IPS-18a (cell line): ENCODE results near the gene KCNJ2.

Experiments
- H3K27ac ChIP-seq: one replicate; pipeline ENCODE4 v1.5.1; 2013; ENCODE audit warnings: low read length
- H3K27me3 ChIP-seq: one replicate; pipeline ENCODE4 v1.6.1; 2013; ENCODE audit warnings: mild to moderate bottlenecking, low read length; ENCODE audit not compliant: control insufficient read depth, insufficient read depth
- H3K36me3 ChIP-seq: one replicate; pipeline ENCODE4 v1.6.1; 2013; ENCODE audit warnings: low read depth, low read length; ENCODE audit not compliant: control insufficient read depth
- H3K4me1 ChIP-seq: one replicate; pipeline ENCODE4 v1.6.1; 2013; ENCODE audit warnings: low read depth, low read length; ENCODE audit not compliant: control insufficient read depth
- H3K4me3 ChIP-seq: one replicate; pipeline ENCODE4 v1.5.1; 2013; ENCODE audit warnings: low read length
- H3K9ac ChIP-seq: one replicate; pipeline ENCODE4 v1.6.1; 2013; ENCODE audit warnings: mild to moderate bottlenecking, low read length, moderate library complexity
- H3K9me3 ChIP-seq: one replicate; pipeline ENCODE4 v1.6.1; 2013; ENCODE audit warnings: low read depth, low read length; ENCODE audit not compliant: control insufficient read depth

The KCNJ2 gene

DNA sequence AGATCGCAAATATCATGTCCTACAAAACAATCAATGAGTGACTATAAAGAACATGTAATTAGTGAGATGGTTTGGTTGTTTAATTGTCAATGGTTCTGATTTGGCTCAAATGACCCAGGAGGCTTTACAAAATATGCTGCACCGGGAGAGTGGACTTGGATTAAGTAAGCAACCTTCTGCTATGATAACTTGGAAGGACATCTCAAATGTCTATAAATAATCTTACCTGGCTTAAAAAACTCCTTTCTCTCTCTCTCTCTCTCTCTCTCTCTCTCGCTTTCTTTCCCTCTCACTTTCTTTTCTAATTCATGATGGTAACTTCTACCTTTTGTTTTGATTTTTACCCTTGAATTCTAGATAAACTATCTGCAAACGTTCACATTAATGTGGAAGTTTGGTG, 14.2 kb downstream of the KCNJ2 start:
- Histone ChIP-seq H3K9ac (no peak overlapping the region), H3K27ac (no peak overlapping the region), H3K36me3 (no peaks in the 10 kb centered on the region), H3K4me3 (no peak overlapping the region), H3K27me3 (no peaks in the 10 kb centered on the region), H3K9me3 (no peaks in the 10 kb centered on the region), H3K4me1 (no peaks in the 10 kb centered on the region)

DNA sequence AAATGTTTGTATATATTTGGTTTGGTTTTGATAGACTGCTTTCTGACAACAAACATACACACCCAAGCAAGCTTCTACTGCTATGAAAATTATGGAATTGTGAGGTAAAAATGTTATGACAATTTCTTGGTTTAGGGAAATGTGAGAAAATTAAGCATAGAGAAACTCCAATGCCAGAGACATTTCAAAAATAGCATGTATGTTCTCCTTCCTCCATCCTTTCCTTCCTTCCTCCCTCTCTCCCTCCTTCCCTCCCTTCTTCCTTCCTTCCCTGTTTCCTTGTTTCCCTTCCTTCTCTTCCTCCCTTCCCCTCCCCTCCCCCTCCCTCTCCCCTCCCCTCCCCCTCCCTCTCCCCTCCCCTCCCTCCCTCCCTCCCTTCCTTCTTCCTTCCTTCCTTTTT, 14.9 kb downstream of the KCNJ2 start:
- H3K4me1 ChIP-seq = no peaks in the 10 kb centered on the region
- no peak overlapping the region for H3K27ac ChIP-seq
- no peaks in the 10 kb centered on the region for H3K36me3 ChIP-seq
- H3K27me3 ChIP-seq = no peaks in the 10 kb centered on the region
- no peak overlapping the region for H3K9ac ChIP-seq
- H3K4me3 ChIP-seq = no peak overlapping the region
- H3K9me3 ChIP-seq = no peaks in the 10 kb centered on the region

DNA sequence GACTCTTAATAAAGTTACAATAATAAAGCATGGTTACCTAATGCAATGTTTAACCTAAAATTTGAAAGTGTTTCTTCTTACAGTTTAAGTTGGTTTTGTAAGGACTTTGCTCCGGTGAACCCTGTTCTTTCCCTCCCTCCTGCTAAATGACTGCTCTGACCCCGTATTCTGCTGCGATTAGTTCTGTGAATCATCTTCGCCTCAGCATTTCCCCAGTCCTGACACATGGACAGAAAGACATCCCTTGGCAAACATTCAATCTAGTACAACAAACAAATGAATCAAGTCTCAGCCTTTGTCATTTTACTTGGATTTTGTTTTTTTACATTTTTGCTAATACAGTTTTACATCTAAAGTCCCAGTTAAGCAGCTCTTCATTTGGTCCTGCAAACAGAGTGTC, 15.4 kb downstream of the KCNJ2 start:
- Histone ChIP-seq H3K4me1 (no peaks in the 10 kb centered on the region), H3K4me3 (no peak overlapping the region), H3K27ac (no peak overlapping the region)

DNA sequence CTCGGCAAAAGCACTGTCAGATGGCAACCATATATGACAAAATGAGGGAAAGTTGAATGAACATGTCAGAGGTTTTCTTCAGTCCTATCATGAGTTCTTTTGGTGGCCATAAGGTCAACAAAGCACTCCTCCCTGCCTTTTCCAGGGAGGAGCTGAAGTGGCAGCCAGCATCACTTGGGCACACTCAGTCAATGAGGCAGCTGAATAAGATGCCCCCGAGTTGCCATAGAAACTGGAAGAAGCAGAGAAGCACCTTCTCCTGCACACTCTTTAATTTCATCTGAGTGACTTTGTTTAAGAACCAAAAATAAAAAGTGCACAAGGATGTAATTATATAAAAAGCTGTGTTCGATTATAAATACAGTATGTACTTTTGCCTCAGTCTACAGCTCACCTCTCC, 16.0 kb downstream of the KCNJ2 start:
- no peak overlapping the region for H3K9ac ChIP-seq
- no peaks in the 10 kb centered on the region for H3K27me3 ChIP-seq
- no peak overlapping the region for H3K4me3 ChIP-seq
- no peaks in the 10 kb centered on the region for H3K9me3 ChIP-seq
- no peaks in the 10 kb centered on the region for H3K4me1 ChIP-seq
- H3K36me3 ChIP-seq = no peaks in the 10 kb centered on the region
- no peak overlapping the region for H3K27ac ChIP-seq

More for the DNA sequence above, 15.4 kb downstream of the KCNJ2 start:
- H3K9ac ChIP-seq = no peak overlapping the region
- H3K27me3 ChIP-seq = no peaks in the 10 kb centered on the region
- no peaks in the 10 kb centered on the region for H3K36me3 ChIP-seq
- no peaks in the 10 kb centered on the region for H3K9me3 ChIP-seq

DNA sequence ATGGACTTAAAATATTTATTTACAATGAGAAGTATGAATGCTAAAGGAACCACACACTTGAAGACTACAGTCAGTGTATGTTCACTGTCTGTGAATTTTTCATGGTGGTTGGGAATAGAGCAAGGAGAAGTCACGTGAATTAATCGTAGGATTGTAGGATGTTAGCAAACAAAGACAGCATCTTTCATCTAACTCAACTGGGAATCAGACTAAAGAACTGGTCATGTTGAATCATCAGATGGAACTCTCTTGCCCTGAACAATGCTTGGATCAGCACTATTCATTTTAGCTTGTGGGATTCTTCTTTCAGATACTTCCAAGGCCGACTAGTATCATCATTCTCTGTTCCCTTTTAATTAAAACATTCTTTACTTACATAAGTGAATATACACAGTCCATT, 18.1 kb downstream of the KCNJ2 start:
- Histone ChIP-seq H3K4me1 (no peaks in the 10 kb centered on the region), H3K4me3 (no peak overlapping the region), H3K9me3 (no peaks in the 10 kb centered on the region), H3K36me3 (no peaks in the 10 kb centered on the region), H3K27ac (no peak overlapping the region), H3K27me3 (no peaks in the 10 kb centered on the region), H3K9ac (no peak overlapping the region)

DNA sequence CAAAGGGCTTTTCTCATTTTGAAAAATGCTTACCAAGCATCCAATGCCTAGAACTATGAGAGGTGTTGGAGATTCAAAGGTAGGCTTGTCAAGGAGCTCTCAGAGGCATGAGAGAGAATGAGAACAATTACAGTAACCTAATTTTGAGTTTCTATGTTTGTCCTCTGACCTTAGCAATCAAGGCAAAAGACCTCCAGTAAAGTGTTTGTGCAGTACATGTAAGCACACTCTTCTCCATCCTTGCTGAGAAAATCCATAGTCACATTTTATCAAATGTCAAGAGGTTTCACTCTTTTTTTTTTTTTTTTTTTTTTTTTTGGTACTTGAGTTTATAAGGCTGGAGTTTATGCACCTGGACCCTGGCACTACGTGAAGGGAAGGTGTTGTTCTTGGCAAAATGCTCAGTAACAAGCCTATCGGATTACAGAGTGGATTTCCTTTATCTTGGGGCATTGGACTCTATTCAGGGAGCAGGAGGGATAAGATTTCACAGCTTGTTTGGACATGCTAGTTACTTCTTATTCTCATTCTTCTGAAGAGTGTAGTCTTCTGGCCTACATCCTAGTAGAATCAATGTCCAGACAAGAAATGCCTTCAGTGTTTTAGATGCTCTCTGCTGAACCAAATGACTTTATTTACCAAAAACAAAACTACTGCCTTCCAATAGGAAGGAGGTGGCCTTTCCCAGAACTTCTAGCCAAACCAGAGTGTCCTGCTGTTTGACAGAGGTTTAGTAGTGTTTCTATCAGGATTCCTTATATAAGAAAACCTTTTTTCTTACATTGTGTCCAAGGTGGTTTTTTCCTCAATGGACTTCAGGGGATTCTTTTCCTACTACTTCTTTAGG, 21.9 kb downstream of the KCNJ2 start:
- Histone ChIP-seq H3K27me3 (no peaks in the 10 kb centered on the region), H3K4me3 (no peak overlapping the region), H3K27ac (no peak overlapping the region), H3K4me1 (no peaks in the 10 kb centered on the region), H3K9me3 (no peaks in the 10 kb centered on the region), H3K36me3 (no peaks in the 10 kb centered on the region), H3K9ac (no peak overlapping the region)

DNA sequence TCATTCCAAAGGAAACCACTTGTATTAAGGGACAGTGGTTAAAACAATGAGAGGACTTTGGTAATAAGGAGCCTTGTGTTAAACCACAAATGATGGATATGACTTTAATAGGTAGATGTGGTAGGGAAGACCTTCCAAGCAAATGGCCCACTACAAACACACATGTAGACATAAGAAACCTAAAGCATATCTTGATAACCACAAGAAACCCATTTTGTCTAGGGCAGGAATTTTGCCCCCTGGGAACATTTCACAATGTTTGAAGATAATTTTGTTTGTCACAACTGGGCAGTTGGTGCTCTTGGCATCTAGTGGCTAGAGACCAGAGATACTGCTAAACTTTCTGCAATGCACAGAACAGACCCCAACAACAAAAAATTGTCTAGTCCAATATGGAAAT, 25.8 kb downstream of the KCNJ2 start:
- no peak overlapping the region for H3K4me3 ChIP-seq
- H3K9ac ChIP-seq = no peak overlapping the region
- H3K9me3 ChIP-seq = no peaks in the 10 kb centered on the region
- no peaks in the 10 kb centered on the region for H3K36me3 ChIP-seq
- H3K4me1 ChIP-seq = no peaks in the 10 kb centered on the region
- no peaks in the 10 kb centered on the region for H3K27me3 ChIP-seq
- no peak overlapping the region for H3K27ac ChIP-seq

DNA sequence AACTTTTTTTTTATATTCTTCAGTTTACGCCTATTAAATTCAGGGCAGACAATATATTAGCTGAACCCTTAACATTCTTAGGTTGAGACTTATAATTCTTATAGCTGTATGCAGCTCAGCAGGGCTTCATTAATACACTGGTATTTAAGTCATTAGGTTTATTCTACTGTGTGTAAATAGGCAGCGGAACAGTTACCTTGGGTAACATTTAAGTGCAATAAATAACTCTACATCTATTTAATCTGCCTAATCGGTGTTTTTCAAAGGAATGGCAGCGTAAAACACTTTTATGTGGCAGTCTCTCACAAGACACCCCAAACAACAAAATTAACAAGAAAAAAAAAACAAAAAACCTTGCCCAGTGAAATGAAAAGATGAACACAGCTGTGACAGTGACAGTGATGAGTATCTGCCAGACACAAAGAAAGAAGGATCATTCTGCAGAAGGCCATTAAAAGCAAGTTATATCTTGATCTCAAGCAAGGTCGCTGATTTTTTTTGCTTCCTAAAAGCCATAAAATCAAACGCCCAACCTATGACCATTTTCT, 32.6 kb downstream of the KCNJ2 start:
- Histone ChIP-seq H3K36me3 (no peaks in the 10 kb centered on the region), H3K4me1 (no peaks in the 10 kb centered on the region), H3K9me3 (no peaks in the 10 kb centered on the region), H3K27me3 (no peaks in the 10 kb centered on the region), H3K27ac (no peak overlapping the region), H3K9ac (no peak overlapping the region), H3K4me3 (no peak overlapping the region)

DNA sequence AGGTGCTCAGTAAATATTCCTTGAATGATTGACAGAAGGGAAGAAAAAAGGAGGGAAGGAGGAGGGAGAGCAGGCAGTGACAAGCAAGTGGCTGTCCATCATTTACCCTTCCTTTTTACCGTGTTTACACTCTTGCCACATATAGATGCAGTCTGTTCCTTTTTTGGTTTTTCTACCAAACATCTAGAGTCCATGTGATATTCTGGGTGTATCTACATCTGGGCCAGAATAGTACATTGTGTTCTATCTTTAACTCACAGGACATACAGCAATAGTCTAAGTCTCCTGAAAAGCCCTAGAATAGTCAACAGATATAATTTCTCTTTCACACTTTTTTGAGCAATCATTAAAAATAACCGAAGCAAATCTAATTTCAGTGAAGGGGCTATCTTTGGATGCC, 33.5 kb downstream of the KCNJ2 start:
- H3K4me1 ChIP-seq = no peaks in the 10 kb centered on the region

DNA sequence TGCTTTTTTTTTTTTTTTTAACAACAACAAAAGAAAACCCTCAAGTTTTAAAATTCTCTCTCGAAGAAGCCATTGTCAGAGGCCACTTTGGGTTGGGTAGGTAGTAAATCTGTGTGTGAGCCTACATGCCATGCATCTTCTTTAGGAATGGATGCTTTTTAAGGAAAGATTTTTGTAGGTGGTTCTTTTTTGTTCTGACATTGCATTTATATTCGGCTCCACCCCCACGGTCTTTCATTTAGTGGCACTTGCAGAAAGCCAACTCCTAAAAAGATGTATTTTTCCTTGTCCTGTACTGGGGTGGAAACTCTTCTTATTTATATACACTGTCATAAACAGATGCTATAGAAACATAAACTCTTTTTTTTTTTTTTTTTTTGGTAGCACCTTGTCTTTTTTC, 35.1 kb downstream of the KCNJ2 start:
- no peaks in the 10 kb centered on the region for H3K36me3 ChIP-seq
- peaks cover 5% of the 10 kb centered on the region for H3K4me1 ChIP-seq
- H3K9me3 ChIP-seq = no peaks in the 10 kb centered on the region
- H3K9ac ChIP-seq = no peak overlapping the region
- H3K27ac ChIP-seq = no peak overlapping the region
- H3K27me3 ChIP-seq = no peaks in the 10 kb centered on the region
- H3K4me3 ChIP-seq = no peak overlapping the region

More for the DNA sequence above, 33.5 kb downstream of the KCNJ2 start:
- Histone ChIP-seq H3K36me3 (no peaks in the 10 kb centered on the region), H3K27me3 (no peaks in the 10 kb centered on the region), H3K9ac (no peak overlapping the region), H3K27ac (no peak overlapping the region), H3K9me3 (no peaks in the 10 kb centered on the region), H3K4me3 (no peak overlapping the region)

DNA sequence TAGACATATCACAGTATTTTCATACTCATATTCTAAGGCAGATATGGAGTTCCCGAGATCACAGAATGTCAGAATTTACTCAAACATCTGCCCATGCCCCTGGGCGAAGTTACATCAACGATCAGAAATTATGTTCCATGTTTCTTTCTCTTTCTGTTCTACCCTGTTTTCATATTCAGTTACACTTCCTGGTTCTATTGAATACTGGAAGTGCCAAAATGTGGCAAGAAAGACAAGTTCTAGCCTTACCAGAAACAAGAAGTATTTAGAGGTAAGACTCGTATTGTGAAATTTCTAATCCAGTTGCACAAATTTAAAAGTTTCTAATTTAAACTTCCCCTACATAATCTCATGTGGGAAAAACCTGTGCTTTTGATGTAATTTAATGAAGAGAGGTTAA, 36.1 kb downstream of the KCNJ2 start:
- no peak overlapping the region for H3K27ac ChIP-seq
- no peak overlapping the region for H3K9ac ChIP-seq
- no peaks in the 10 kb centered on the region for H3K9me3 ChIP-seq
- no peaks in the 10 kb centered on the region for H3K36me3 ChIP-seq
- H3K4me3 ChIP-seq = no peak overlapping the region
- peaks cover 5% of the 10 kb centered on the region for H3K4me1 ChIP-seq
- H3K27me3 ChIP-seq = no peaks in the 10 kb centered on the region
